GM18858 (cell line): Measurements from ENCODE around the gene DKKL1.
"Not testable (repeated sequence)": the region's sequence is repeated elsewhere in the genome, so short reads cannot be mapped to it uniquely, and the experiment has no call there.

Experiments
- ATAC-seq: cut with Tn5 transposase; IDR thresholded peaks from one replicate; pipeline ENCODE4 v1.9.1; 2021; ENCODE audit not compliant: unreplicated experiment

DKKL1 gene

GRCh38 chr19:49359851-49360820 is 3.5 kb upstream of the DKKL1 start:
- ATAC-seq: no peak

GRCh38 chr19:49361438-49362047 is 2.1 kb upstream of the DKKL1 start:
- no peak for ATAC-seq

- no peak for ATAC-seq
These were observed 1.4 kb upstream of the DKKL1 start, which contains the start of gene TEAD2 for GRCh38 chr19:49362048-49362928. Gene TEAD2, minus strand, starts transcription at chr19:49362416. Its CDS starts 2,341 bp downstream, at chr19:49360075.

GRCh38 chr19:49362929-49363267 is 779 bp upstream of the DKKL1 start:
- no peak for ATAC-seq

GRCh38 chr19:49364083-49364737 is 533 bp downstream of the DKKL1 start:
- ATAC-seq: no peak

- ATAC-seq: no peak
These were observed 2.4 kb downstream of the DKKL1 start for GRCh38 chr19:49366110-49366509.

GRCh38 chr19:49368711-49369358 is 5.2 kb downstream of the DKKL1 start:
- ATAC-seq: no peak

GRCh38 chr19:49371184-49371583 is 7.5 kb downstream of the DKKL1 start:
- ATAC-seq: no peak

GRCh38 chr19:49373174-49373573 is 9.5 kb downstream of the DKKL1 start:
- not testable (repeated sequence) for ATAC-seq

- ATAC-seq: no peak
These were observed 11.2 kb downstream of the DKKL1 start for GRCh38 chr19:49374665-49375434.

GRCh38 chr19:49378512-49378911 is 14.8 kb downstream of the DKKL1 start:
- ATAC-seq: no peak

- no peak for ATAC-seq
These were observed 16.7 kb downstream of the DKKL1 start for GRCh38 chr19:49380391-49380790.

- ATAC-seq: no peak
These were observed 19.0 kb downstream of the DKKL1 start for GRCh38 chr19:49382639-49383038.

- no peak for ATAC-seq
These were observed 19.9 kb downstream of the DKKL1 start for GRCh38 chr19:49383599-49383998.

- no peak for ATAC-seq
These were observed 24.3 kb downstream of the DKKL1 start, which contains the start of gene KASH5 for GRCh38 chr19:49387936-49388372. Gene KASH5, plus strand, starts transcription at chr19:49388249. Its CDS starts 2,635 bp downstream, at chr19:49390884.

- ATAC-seq: no peak
These were observed 25.7 kb downstream of the DKKL1 start for GRCh38 chr19:49389406-49389805.

- no peak for ATAC-seq
These were observed 26.7 kb downstream of the DKKL1 start for GRCh38 chr19:49390131-49390928.

GRCh38 chr19:49390929-49391359 is 27.3 kb downstream of the DKKL1 start:
- ATAC-seq: no peak
